GM21717 (cell line): ENCODE measurements around the gene PRKCZ.

Experiments
- ATAC-seq: cut with Tn5 transposase; IDR thresholded peaks from one replicate; pipeline ENCODE4 v1.9.1; 2021; ENCODE audit warnings: mild to moderate bottlenecking, moderate library complexity; ENCODE audit not compliant: unreplicated experiment

Gene PRKCZ

DNA sequence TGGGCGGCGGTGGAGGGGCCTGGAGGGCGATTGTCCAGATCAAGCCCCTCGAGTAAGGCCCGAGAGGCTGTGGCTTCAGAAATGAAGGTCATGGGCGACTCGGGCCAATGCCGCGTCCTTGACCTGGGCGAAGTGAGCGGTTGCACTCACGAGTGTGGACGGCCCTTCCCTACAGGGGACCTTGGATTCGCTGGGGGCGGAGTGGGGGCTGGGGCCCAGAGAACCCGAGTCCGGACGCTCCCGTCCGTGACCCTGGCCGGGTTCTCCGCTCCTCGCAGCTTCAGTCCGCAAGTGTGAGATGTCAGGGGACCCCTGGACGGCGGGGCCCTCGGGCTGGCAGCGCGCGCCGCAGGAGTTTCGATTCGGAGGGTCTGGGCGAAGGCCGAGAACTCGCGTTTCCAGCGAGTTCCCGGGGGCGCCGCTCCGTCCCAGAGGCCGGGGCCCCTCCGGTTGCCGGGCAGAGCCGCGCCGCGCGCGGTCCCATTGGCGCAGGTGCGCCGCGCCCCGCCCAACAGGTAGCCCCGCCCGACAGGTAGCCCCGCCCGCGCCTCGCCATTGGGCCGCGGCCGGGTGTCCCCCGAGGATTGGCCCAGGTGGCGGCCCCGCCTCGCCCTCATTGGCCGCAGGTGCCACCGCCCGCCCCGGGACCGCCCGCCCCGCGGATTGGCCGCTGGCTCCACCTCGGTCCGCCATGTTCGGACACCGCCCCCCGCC lies at the start of gene PRKCZ:
Gene PRKCZ (plus strand): TSS at position 694 of the 714 bp plus-strand sequence. CDS start 220 bp downstream, outside the sequence.
- ATAC-seq = no peak

DNA sequence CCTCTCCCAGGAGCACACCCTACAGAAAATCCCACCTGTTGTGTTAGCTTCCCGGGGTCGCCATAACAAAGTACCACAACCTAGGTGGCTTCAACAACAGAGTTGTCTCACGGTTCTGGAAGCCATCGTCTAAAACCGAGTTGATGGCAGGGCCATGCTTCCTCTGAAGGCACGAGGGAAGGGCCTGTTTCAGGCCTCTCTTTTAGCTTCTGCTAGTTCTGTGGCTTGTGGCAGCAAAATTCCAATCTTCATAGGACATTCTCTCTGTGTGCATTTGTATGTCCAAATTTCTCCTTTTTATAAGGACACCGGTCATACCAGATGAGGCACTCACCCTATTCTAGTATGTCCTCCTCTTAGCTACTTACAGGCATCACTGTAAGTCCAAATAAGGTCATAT lies 49.8 kb upstream of the PRKCZ start:
- no peak for ATAC-seq

DNA sequence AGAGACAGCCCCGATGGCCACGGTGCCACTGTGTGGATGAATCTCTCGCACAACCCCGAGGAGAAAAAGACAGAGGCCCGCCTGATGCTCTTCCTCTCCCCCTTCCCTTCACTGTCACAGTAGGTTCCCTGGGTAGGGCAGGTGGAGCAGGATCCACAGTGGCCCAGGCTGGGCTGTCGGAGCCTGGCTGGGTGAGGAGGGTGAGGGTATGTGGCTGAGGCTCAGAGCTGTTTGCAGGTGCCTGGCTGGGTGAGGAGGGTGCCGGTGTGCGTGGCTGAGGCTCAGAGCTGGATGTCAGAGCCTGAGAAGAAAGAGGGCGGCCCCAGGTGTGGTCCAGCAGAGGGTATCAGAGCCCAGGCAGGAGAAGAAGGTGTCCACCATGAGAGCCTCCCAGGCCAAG lies 49.4 kb upstream of the PRKCZ start:
- no peak for ATAC-seq

DNA sequence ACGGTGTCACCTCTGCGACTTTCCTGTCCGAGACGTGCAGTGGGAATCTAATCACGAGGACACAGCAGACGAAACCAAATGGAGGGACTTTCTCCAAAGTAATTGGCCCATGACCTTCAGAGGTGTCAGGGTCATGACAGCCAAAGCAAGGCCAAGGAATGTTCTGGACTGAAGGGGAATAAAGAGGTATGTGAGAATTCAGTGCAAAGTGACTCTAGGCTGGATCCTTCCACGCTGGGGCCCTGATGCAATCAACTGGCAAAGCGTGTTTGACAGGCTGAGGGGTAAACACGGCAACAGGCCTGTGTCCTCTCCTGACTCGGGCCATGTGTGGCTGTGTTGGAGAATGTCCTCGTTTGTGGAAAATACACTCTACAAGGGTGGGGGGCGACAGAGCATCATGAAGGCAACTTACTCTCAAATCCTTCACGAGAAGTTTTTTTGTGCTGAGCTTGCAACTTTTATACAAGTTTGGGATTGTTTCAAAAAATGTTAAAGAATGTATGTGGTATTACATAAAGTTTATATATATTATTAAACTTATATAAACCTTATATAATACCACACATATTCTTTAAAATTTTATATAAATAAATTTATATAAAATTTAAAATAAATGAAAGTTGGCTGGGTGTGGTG lies 48.3 kb upstream of the PRKCZ start:
- ATAC-seq = no peak

DNA sequence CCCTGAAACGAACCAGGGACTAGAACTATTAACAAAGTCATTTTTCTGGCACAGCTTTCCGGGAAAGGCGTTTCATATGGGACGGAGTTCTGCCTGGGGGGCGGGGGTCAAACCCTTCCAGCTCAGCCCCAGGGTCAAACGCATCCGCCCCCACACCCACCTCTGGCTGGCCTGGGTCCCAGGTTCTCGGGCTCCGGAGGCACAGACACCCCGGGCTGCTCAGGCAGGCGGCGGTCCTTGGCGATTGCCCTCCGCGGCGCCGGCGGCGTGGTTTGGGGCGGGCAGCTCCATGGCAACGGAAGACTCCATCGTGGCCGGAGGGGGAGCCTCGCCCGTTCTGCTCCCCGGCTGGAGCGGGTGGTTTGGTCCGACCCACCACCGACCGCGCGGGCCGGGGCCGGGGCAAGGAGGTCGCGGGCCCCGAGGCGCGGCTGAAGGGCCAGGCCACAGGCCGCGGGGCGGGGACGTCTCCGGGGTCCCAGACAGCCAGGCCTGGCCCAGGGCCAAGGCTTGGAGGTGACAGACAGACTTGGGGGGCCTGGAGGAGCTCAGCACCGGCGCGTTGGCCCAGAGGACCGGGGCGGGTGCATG lies 46.6 kb upstream of the PRKCZ start, which contains the start of gene CFAP74:
Gene CFAP74 (minus strand): TSS at position 246 of the 591 bp plus-strand sequence. CDS start 12,830 bp downstream, outside the sequence.
- no peak for ATAC-seq

DNA sequence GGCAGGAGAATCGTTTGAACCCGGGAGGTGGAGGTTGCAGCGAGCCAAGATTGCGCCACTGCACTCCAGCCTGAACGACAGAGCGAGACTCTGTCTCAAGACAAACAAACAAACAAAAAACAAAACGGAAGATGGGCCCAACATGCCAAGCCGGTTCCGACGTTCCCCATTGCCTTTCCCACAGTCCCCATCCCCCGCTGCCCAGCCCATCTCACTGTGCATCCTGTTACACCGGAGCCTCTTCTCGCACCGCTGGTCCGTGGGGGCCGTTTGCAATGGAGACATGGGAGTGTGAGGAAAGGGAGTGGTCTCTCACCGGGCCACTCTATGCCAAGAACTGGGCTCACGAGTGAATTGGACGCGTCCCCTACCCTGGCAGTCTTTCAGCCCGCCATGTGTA lies 45.4 kb upstream of the PRKCZ start:
- ATAC-seq = no peak

DNA sequence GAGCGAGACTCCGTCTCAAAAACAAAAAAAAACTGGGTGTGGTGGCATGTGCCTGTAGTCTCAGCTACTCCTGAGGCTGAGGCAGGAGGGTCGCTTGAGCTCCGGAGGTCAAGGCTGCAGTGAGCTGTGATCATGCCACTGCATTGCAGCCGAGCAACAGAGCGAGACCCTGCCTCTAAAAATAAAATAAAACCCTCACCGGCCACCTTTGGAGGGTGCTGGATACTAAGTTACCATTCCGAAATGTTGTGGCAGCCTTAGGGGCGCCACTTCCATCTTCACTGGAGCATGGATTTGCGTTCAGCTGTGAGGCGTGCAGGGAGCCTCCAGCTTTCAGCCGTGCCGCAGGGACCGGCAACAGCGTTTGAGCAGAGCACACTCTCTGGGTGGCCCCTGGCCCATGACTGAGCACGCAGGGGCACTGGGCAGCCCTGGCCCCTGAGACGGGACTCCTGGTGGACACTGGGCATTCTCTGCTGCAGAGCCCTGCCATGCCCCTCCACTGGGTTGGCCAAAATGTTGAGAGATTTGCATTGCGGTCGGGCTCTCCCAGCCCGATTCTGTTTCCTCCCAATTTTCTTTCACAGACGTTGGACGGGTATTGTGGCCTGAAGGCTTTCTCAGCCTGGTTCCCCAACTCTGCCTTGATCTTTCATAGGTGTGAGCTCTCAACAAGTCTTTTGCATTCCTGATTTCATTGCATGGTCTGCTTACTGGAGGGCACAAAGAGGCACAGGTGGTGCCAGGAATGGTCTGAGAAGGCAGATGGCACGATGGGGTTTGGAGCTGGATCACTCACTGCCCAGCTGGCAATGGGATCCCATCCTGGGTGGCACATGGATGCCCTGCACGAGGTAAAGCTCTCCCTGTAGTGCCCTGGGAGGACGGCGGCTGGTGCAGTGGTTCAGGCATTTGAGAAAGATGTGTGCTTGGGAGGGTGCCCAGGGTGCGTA lies 40.8 kb upstream of the PRKCZ start:
- ATAC-seq = no peak

DNA sequence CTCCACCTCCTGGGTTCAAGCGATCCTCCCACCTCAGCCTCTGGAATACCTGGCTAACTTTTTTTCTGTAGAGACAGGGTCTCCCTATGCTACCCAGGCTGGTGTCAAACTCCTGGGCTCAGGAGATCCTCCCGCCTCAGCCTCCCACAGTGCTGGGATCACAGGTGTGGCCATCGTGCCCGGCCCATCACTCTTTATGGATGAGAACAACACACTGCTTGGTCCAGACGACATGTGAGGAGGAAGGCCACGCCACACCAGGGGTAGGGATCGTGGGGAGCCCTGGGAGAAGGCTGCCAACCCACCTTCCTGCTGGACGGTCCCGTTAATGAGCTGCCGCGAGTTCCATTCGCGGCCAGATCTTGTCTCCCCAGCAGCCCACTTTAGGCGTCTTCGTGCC lies 36.0 kb upstream of the PRKCZ start:
- no peak for ATAC-seq

DNA sequence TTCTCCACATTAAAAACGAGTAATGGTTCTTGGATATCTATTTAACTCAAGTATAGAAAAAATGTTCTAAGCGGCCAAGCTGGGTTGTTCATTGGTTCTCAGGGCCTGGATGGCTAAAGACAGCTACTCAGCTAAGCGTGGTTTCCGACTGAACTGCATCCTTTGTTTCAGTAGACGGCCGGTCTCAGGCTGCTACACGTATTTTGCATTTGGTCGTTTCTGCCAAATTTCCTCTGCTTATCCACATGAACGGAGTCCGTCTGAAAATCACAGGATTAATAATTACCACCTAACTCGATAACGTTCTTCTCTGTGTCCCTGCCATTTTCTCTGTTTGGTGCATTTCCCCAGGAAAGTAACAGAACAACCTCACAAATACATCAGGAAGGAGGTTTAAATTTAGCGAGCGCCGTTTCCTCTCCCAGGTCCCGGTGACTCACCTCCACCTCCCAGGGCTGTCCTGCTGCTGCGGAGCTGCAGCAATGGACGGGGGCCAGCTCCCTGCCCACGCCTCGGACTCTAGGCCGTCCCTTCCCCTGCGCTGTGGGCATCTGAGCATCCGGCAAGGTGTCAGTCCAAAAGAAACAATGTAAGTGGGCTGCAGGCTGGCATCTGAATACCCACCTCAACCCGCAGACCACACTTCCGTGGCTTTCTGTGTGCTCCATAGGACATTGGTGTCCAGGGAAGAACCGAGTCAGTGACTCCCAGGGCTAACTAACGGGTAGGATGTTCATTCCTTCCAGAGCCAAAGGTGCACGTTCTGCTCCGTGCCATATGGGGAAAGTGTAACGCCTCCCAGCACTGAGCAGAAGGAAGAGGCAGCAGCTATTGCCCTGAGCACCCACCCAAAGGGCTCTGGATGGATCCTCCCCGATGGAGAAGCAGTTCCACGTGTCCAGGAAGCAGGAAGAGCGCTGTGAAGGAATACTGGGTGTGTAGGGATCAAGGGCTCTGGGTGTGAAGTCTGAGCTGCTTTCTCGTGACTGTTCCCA lies 35.2 kb upstream of the PRKCZ start:
- ATAC-seq = no peak

DNA sequence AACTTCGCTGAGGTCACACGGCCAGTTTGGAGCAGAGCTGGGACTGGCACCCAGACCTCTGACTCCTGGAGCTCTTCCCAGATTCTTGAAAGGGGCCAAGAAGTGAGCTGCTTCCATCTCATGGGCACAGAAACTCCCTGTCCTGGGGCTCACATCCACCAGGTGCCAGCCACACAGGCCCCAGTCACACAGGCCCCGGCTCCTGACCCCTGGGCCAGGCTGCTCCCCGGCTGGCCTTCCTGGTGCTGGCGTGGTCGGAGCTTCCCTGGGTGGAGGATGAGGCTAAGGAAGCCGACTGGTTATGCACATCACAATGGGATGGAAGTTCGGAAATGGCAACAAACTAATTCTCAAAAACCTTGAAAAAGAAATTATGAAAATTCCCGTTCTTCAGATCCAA lies 34.1 kb upstream of the PRKCZ start:
- ATAC-seq = no peak

DNA sequence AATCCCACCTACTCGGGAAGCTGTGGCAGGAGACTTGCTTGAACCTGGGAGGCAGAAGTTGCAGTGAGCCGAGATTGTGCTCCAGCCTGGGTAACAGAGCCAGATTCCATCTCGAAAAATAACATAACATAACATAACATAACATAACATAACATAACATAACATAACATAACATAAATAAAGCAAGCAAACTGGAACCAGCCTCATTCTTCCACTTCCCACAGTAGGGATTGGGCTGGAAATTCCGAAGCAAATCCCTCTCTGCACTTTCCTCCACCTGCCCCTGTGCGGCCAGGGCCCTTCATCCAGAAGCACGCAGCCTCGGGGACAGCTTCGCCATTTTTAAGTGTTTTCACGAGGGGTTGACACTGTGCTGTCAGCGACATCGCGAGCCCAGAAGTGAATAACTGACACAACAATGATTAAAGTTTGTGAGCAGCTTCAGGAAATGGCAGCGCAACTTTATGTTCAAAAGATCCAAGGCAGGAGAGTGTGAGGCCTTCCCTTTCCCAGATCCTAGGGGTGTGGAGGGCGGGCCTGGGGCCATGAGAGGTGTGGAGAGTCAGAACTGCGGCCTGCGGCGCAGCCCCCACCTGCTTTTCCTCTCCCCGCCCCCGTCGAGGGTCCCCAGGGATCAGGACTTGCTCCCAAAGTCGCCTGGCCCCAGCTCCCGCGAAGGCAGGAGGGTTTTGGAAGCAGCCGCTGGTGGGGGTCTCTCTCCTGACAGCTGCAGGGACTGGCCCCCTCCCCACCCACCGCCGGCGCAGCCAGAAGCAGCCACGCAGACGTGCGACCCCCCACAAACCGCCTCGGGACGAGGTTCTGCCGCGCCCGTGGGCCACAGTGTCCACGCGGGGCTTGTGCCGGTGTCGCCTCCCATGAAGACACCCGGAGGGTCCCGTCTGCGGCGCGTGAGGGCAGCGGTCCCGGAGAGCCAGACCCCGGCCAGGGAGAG lies 31.7 kb upstream of the PRKCZ start:
- ATAC-seq = no peak

DNA sequence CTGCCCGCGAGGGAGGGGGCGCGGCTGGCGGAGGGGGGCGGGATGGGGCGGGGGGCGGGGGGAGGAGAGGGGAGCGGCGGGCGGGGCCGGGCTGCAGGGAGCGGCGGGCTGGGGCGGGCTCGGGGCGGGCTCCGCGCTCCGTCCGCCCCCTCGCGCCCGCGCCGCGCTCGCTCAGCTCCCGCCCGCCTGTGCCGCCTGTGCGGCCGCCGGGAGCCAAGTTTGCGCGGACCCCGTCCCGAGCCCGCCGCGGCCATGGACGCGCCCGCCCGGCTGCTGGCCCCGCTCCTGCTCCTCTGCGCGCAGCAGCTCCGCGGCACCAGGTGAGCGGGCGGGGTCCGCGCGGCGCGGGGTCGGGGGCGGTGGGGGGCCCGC lies 31.1 kb upstream of the PRKCZ start, which contains the start of gene GABRD:
Gene GABRD (plus strand): TSS at position 174 of the 372 bp plus-strand sequence. CDS start 79 bp downstream, at position 253.
- ATAC-seq = no peak

DNA sequence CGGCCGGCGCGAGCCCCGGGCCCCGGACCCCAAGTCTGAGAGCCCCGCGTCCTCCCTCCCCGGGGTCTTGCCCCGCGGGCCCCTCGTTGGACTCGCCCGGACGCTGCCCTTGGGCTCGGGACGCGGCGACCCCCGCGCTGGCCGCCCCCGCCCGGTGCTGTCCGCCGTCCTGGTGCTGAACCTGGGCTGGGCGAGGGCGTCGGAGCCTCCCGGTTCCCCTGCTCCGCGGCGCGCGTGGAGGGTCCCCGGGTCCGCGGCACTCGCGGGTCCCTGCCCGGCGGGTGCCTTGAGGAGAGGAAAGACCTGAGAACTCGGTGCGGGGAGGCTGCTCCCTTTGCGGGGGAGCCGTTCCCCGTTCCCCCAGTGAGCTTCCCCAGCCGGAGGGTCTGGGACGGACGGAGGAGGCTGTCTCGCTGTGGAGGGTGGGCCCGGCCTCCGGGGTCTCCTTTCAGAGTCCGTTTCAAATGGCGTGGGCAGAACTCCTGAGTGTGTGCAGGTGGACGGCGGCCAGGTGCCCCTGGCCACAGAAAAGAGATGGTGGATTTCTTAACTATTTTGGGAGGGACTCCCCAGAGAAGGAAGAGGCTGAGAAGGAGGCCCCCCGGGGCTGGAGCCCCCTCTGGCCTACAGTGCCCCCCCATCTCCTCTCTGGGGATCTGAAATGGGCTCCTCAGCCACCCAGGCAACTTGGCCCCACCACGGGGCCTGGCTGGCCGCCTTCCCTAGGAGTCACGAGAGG lies 30.5 kb upstream of the PRKCZ start:
- ATAC-seq = no peak

DNA sequence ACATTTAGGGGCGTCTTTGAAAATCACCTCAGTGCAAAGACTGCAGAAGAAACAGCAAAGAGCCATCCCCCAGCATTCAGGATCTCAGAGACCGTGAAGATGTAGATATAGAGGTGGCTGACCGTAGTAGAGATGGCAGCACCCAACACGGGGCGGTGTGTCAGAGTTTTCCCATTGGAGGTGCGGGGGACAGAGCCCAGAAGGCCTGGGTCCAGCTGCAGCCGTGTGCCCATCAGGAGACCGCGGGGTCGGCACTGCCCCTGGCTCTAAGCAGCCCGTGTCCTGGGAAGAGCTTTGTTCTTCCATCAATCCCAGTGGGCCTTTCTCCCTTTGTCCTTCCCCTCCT lies 29.9 kb upstream of the PRKCZ start:
- ATAC-seq = no peak

DNA sequence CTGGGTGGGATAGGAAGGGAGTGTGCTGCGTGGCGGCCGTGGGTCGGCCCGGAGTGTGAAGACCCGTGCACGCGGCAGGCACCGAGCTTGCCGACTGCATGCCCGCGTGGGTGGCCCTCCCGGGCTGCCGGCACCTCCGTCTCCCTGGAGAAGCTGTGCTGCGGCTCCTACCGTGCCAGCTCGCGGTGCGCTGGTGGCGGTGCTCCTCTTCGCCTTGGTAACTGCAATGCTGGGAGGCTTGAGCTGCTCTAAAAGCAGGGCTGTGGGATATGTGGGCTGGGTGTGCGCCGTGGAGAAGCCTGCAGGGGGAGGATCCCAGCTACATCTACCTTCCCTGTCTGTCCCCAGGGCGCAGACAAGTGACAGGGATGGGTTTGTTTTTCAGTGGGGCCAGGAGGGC lies 28.7 kb upstream of the PRKCZ start:
- no peak for ATAC-seq

DNA sequence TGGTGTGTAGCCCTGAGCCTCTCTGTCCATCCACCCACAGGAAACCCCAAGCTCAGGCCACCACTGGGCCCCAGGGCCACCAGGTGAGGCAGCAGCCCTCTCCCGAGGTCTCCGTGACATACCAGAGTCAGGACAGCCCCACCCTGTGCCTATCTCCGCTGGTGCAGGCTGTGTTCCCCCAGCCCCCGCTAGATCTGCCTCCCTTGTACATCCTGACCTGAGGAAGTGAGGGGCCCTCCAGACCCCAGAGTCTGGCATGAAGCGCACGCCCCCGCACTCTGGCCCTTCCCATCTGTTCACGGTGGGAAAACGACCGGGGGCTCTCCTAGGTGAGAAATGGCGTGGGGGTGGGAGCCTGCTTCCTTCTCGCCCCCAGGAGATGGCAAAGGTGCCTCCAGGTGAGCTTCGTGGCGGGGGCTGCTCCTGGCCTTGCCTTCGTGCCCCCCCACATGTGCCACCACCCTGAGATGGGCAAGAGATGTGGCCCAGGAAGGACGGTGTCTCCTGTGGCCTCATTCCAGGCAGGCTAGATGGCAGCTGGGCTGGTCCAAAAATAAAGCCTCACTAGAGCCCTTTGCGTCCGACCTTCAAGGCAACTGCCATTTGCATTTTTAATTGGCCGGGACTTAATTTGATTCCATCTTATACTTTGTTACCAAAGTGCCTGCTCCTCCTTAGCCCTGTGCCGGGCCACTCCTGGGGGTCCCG lies 28.0 kb upstream of the PRKCZ start:
- ATAC-seq = no peak

DNA sequence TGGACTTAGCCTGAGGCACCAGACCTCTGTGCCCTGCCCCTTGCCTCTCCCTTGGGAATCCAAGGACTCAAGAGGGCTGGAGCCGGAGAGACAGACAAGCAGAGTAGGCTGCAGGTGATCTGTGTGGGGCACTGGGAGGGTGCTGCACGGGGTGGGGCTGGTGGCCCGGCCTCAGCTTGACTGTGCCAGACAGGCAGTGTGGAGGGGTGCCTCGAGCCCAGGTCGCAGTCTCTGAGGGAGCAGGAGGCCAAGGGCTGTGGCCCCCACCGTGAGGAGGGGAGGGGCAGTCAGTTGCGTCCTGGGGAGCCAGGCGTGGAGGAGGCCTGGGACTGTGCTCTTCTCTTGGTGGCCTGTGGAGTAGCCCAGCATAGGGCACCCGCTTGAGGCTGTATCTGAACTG lies 27.0 kb upstream of the PRKCZ start:
- ATAC-seq = no peak
